ENCODE data around the gene MYL12B.

Gene MYL12B

DNA sequence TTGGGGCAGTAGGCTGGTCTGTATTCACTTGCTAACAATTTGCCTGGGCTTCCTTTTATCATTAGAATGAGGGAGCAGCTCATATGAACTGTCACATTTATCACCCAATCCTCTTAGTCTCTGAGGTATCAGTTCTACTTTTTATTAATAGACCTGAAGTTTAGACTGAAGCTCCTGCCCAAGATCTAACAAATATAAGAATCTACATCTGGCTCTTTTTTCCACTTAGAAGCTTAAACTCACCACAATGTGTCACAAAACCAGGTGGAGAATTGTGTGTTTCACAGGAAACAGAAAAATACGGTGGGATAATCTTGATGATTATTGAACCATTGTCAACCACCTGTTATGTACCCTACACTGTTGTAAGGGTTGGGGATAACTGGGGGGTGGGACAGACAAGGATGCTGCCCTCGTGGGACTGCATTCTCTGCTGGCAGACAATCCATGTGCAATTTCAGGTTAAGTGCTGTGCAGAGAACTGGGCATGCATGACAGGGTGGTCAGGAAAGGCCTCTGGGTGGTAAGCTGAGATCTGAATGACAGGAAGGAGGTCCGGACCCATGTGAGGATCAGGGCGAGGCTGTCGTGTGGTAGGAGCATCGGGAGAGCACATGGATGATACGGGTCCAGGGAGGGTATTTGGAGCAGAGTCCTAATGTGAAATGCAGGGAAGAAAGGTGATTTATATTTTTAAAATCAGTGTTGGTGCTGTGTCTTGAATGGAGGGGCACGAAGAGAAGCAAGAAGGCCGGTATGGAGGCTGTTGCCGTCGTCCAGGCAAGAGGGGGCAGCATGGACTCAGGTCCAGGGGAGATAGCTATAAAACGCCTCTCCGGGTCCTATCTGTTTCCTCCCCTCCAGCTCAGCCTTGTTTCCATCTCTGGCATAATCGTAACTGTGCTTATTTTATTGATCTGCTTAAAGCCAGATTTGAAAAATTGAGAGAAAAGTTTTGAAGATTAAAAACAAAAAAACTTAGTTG is 17.6 kb downstream of the MYL12B start:
- no peak for DNase-seq (ENCODE audit: low read depth)
- in situ Hi-C loops (cut with HindIII; ENCODE audit: low sequenced_read_pairs) = loop anchor here (5.0 kb wide), 1 partner anchor 388 kb away; no protein-coding TSS in a partner anchor
- TF ChIP-seq, protein P1, sequence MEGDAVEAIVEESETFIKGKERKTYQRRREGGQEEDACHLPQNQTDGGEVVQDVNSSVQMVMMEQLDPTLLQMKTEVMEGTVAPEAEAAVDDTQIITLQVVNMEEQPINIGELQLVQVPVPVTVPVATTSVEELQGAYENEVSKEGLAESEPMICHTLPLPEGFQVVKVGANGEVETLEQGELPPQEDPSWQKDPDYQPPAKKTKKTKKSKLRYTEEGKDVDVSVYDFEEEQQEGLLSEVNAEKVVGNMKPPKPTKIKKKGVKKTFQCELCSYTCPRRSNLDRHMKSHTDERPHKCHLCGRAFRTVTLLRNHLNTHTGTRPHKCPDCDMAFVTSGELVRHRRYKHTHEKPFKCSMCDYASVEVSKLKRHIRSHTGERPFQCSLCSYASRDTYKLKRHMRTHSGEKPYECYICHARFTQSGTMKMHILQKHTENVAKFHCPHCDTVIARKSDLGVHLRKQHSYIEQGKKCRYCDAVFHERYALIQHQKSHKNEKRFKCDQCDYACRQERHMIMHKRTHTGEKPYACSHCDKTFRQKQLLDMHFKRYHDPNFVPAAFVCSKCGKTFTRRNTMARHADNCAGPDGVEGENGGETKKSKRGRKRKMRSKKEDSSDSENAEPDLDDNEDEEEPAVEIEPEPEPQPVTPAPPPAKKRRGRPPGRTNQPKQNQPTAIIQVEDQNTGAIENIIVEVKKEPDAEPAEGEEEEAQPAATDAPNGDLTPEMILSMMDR (IDR thresholded peaks at IDR 0.05; ENCODE audit: low read depth, low read length, missing control alignments) = no peak
- no peak overlapping the region for H3K4me3 ChIP-seq (ENCODE audit: low read depth, low read length)

GRCh38 chr18:3281456-3282400 is 19.8 kb downstream of the MYL12B start:
- H3K4me3 ChIP-seq (ENCODE audit: low read depth, low read length) = no peak overlapping the region
- in situ Hi-C loops (cut with HindIII; ENCODE audit: low sequenced_read_pairs) = loop anchor here (5.0 kb wide), 1 partner anchor 386 kb away; no protein-coding TSS in a partner anchor
- TF ChIP-seq, protein P1 (IDR thresholded peaks at IDR 0.05; ENCODE audit: low read depth, low read length, missing control alignments) = peak; percentile 8
- peak; percentile 73 for DNase-seq (ENCODE audit: low read depth)

GRCh38 chr18:3283253-3283863 is 21.4 kb downstream of the MYL12B start:
- in situ Hi-C loops (cut with HindIII; ENCODE audit: low sequenced_read_pairs) = loop anchor here (5.0 kb wide), 1 partner anchor 384 kb away; no protein-coding TSS in a partner anchor
- DNase-seq (ENCODE audit: low read depth) = no peak
- H3K4me3 ChIP-seq (ENCODE audit: low read depth, low read length) = no peak overlapping the region
- TF ChIP-seq, protein P1 (IDR thresholded peaks at IDR 0.05; ENCODE audit: low read depth, low read length, missing control alignments) = no peak

GRCh38 chr18:3283908-3284307 is 22.0 kb downstream of the MYL12B start:
- no peak overlapping the region for H3K4me3 ChIP-seq (ENCODE audit: low read depth, low read length)
- in situ Hi-C loops (cut with HindIII; ENCODE audit: low sequenced_read_pairs) = loop anchor here (5.0 kb wide), 1 partner anchor 383 kb away; no protein-coding TSS in a partner anchor
- TF ChIP-seq, protein P1 (IDR thresholded peaks at IDR 0.05; ENCODE audit: low read depth, low read length, missing control alignments) = no peak
- no peak for DNase-seq (ENCODE audit: low read depth)

- no peak overlapping the region for H3K4me3 ChIP-seq (ENCODE audit: low read depth, low read length)
- in situ Hi-C loops (cut with HindIII; ENCODE audit: low sequenced_read_pairs) = loop anchor here (5.0 kb wide), 1 partner anchor 383 kb away; no protein-coding TSS in a partner anchor
- DNase-seq (ENCODE audit: low read depth) = no peak
- TF ChIP-seq, protein P1 (IDR thresholded peaks at IDR 0.05; ENCODE audit: low read depth, low read length, missing control alignments) = no peak
Measured at GRCh38 chr18:3284501-3284900, 22.6 kb downstream of the MYL12B start.
